C4-2B (cell line): ENCODE data around the gene XRCC6.
"Not testable (repeated sequence)": the region's sequence is repeated elsewhere in the genome, so short reads cannot be mapped to it uniquely, and the experiment has no call there.

Experiments
- H3K27ac ChIP-seq: fragments of 450-650 bp; 2 replicates; pipeline ENCODE4 v1.5.1; 2017
- ZFX ChIP-seq: fragments of 450-650 bp; IDR thresholded peaks from 2 replicates; pipeline ENCODE4 v1.6.1; 2017
- TF ChIP-seq, protein P1 (sequence below): fragments of 450-650 bp; conservative IDR thresholded peaks from 2 replicates; pipeline ENCODE4 v1.5.1; 2017; ENCODE audit warnings: mild to moderate bottlenecking

The XRCC6 gene

DNA sequence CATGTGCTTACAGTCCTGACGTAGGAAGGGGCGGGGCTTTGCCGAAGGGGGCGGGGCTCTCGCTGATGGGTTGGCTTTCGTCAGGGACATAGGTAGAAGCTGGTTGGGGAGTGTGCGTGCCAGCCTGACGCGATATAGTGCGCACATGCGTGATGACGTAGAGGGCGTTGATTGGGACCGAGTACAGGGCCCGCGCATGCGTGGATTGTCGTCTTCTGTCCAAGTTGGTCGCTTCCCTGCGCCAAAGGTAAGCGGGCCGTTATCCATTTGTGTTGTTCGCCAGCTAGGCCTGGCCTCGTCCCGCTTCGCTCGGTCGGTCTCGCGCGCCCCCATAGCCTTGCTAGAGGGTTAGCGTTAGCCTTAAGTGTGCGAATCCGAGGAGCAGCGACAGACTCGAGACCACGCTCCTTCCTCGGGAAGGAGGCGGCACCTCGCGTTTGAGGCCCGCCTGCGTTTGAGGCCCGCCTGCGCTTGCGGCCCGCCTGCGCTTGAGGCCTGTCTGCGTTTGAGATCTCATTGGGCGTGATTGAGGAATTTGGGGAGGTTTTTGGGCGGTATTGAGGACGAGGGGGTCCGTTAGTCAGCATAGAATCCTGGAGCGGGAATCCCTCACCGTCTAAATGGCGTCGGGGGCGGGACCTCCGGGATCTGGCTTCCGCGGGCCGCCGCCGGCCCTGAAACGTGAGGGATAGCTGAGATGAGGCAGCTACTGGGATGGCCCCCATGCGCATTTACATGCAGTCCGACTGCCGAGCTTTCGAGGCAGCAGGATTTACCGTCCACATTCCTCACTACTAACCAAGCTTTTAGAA, at the start of gene XRCC6:
XRCC6 (plus strand) TSS at position 197 of the 812 bp plus-strand sequence. CDS start 710 bp downstream, outside the sequence.
- peak within 1 kb of the TSS; percentile 97 for H3K27ac ChIP-seq
- TF ChIP-seq ZFX = peak; percentile 91; the same call in 1 of the 2 replicates
- TF ChIP-seq, protein P1, sequence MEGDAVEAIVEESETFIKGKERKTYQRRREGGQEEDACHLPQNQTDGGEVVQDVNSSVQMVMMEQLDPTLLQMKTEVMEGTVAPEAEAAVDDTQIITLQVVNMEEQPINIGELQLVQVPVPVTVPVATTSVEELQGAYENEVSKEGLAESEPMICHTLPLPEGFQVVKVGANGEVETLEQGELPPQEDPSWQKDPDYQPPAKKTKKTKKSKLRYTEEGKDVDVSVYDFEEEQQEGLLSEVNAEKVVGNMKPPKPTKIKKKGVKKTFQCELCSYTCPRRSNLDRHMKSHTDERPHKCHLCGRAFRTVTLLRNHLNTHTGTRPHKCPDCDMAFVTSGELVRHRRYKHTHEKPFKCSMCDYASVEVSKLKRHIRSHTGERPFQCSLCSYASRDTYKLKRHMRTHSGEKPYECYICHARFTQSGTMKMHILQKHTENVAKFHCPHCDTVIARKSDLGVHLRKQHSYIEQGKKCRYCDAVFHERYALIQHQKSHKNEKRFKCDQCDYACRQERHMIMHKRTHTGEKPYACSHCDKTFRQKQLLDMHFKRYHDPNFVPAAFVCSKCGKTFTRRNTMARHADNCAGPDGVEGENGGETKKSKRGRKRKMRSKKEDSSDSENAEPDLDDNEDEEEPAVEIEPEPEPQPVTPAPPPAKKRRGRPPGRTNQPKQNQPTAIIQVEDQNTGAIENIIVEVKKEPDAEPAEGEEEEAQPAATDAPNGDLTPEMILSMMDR = no peak

DNA sequence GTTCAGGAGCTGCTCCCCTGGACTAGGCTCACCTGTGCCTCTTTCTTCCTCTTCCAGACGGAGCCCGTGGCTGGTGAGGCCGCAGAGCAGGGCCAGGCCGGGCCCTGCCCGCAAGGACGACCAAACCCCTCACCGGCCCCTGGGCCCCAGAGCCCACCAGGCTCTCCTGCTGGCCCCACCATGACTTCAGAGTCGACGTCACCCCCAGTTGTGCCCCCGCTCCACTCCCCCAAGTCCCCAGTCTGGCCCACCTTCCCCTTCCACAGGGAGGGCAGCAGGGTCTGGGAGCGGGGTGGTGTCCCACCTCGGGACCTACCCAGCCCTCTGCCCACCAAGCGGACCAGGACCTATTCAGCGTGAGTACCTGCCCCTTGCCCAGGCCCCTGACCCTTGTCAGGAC, 49.3 kb upstream of the XRCC6 start:
- no peak for TF ChIP-seq ZFX
- TF ChIP-seq, protein P1 = no peak

DNA sequence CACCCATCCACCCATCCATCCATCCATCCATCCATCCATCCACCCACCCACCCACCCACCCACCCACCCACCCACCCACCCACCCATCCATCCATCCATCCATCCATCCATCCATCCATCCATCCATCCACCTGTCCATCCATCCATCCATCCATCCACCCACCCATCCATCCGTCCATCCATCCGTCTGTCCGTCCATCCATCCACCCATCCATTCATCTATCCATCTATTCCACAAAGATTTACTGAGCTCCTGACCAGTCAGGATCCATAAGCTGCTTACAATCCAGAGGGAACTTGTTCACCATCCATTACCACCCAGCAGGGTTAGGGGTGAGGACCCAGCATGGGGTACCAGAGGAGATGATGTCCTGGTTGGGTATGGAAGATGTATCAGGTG, 48.8 kb upstream of the XRCC6 start:
- not testable (repeated sequence) for H3K27ac ChIP-seq

More for the DNA sequence above, 49.3 kb upstream of the XRCC6 start:
- no peak overlapping the region for H3K27ac ChIP-seq

DNA sequence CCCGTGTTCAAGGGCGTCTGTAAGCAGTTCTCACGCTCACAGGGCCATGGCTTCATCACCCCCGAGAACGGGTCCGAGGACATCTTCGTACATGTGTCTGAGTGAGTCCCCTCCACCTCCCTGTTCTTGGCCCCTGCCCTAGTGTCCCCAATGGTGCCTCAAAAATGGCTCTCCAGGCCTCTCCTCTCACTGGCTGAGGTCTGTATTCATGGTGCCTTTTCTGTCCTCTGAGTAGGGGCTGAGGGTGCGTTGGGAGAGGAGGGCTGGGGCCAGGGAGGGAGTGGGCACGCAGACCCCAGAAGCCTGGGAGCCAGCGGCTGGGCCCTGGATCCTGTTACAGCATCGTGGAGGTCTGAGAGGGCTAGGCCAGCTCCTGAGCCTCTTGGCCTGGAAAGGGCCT, 47.4 kb upstream of the XRCC6 start:
- H3K27ac ChIP-seq = no peak overlapping the region
- no peak for TF ChIP-seq ZFX
- TF ChIP-seq, protein P1 = no peak

DNA sequence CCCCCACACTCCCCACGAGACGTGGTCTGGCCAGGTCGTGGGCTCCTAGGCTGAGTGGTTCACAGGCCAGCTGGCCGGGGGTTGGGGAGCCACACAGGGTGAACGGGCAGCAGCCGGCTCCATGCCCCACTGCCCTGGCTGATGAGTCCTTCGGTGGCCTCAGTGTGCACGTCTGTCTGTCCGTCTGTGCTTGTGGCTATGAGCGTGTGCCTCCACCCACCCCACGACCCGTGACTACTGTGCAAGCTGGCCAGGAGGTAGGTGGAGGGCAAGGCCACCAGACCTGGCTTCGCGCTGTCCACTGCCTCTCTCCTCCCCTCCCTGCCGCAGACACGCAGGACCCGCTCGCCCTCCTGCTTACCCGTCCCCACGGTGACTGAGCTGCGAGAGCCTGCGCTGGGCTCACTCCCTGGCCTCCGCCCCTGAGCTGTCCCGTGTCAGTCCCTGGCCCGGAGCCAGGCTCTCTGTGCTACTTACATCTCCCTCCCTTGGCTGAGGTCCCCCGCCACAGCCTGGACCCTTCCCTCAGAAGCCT, 46.2 kb upstream of the XRCC6 start:
- TF ChIP-seq, protein P1 = no peak
- no peak for TF ChIP-seq ZFX

DNA sequence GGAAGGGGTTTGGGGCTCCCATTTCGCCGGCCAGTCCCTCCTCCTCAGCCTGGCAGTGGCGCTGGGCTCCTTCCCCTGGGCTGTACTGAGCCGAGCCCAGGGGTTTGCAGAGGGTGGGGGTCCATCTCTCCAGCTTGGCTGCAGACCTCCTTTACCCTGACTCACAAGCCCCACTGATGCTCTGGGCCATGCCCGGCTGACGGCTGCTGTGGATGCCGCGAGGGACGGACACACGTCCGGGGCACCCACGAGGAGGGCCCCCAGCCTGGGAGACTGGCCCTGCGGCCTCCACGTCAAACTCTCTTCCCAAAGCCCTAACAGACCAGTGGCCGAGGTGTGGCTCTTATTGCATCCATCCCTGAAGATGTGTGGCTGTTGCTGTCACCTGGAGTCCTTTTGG, 45.6 kb upstream of the XRCC6 start:
- TF ChIP-seq, protein P1 = no peak
- TF ChIP-seq ZFX = no peak
- no peak overlapping the region for H3K27ac ChIP-seq

More for the DNA sequence above, 46.2 kb upstream of the XRCC6 start:
- H3K27ac ChIP-seq = no peak overlapping the region

DNA sequence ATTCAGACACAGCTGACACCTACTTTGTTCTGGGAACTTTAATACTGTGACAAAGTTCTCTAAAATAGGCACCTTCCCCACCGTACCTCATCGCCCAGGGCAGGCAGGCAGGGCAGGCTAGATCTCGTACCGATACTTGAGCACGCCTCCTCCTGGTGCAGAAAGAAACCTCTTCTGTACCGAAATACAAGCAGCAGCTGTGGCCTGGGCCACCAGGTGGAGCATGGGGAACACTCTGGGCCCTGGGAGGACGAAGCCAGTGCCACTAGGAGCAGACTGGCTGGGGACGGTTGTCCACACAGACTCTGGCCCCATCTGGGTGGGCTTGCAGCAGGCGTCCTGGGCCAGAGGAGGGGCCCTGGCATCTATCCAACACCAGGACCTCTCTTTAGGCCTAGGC, 44.2 kb upstream of the XRCC6 start:
- no peak for TF ChIP-seq ZFX
- TF ChIP-seq, protein P1 = no peak; the same call in 1 of the 2 replicates
- no peak overlapping the region for H3K27ac ChIP-seq
